ENCODE measurements around the gene GUCY2C.

GUCY2C gene

DNA sequence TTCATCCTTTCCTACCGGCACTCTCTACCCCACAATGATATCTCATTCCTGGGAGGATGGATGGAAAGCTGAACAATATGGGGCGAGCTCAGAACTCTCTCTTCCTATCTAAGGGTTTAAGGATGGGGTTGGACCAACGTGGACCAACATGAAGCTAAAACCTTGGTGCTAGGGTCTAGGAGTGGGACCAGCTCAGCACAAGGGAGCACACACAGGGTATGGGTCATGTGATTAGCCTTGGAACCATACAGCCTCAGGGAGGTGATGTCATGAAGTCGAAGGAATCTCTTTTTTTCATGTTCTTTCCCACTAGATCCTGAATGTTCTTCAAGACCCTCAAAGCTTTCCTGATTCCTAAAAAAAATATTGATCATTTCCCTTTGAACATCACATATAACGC lies 3.3 kb downstream of the GUCY2C start:
- H3K4me3 ChIP-seq (replicated peaks; ENCODE audit: insufficient read depth, low read length) = no peak overlapping the region
- TF ChIP-seq GABPA (IDR thresholded peaks at IDR 0.05; ENCODE audit: low read depth) = no peak
- no peak for TF ChIP-seq SPI1 (IDR thresholded peaks at IDR 0.05; ENCODE audit: borderline replicate concordance, low read depth)
- TF ChIP-seq, protein P1, sequence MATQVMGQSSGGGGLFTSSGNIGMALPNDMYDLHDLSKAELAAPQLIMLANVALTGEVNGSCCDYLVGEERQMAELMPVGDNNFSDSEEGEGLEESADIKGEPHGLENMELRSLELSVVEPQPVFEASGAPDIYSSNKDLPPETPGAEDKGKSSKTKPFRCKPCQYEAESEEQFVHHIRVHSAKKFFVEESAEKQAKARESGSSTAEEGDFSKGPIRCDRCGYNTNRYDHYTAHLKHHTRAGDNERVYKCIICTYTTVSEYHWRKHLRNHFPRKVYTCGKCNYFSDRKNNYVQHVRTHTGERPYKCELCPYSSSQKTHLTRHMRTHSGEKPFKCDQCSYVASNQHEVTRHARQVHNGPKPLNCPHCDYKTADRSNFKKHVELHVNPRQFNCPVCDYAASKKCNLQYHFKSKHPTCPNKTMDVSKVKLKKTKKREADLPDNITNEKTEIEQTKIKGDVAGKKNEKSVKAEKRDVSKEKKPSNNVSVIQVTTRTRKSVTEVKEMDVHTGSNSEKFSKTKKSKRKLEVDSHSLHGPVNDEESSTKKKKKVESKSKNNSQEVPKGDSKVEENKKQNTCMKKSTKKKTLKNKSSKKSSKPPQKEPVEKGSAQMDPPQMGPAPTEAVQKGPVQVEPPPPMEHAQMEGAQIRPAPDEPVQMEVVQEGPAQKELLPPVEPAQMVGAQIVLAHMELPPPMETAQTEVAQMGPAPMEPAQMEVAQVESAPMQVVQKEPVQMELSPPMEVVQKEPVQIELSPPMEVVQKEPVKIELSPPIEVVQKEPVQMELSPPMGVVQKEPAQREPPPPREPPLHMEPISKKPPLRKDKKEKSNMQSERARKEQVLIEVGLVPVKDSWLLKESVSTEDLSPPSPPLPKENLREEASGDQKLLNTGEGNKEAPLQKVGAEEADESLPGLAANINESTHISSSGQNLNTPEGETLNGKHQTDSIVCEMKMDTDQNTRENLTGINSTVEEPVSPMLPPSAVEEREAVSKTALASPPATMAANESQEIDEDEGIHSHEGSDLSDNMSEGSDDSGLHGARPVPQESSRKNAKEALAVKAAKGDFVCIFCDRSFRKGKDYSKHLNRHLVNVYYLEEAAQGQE (IDR thresholded peaks at IDR 0.05; ENCODE audit: insufficient replicate concordance, low read depth) = no peak

DNA sequence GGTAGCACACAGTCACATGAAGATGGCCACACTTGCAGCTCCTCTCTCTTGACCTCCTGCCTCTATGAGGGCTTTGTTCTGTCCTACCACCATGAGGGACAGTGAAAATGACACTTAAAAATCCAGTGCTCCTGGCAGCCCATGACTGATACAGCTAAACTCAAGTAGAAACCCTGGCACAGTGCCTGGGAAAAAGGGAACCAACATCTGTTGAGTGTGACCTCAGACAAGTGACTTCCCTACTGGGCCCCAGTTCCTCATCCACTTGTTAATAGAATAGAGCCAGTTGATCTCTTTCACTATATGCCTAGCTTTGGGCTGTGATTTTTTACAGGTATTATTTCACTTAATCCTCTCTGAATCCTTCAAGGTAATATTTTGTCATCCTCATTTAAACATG lies 4.8 kb downstream of the GUCY2C start:
- Histone ChIP-seq H3K27ac (replicated peaks) (no peak overlapping the region), H3K4me3 (replicated peaks; ENCODE audit: insufficient read depth, low read length) (no peak overlapping the region), H3K27me3 (ENCODE audit: insufficient read depth, poor library complexity, severe bottlenecking) (no peaks in the 10 kb centered on the region)
- DNase-seq (ENCODE audit: low read depth in 1 of 2, low spot score in 1 of 2) = peak; percentile 17 to 93
- peak; percentile 45; the same call in 1 of the 2 replicates for TF ChIP-seq POLR2AphosphoS5 (IDR thresholded peaks at IDR 0.05; ENCODE audit: low read depth)
- TF ChIP-seq, protein P2, sequence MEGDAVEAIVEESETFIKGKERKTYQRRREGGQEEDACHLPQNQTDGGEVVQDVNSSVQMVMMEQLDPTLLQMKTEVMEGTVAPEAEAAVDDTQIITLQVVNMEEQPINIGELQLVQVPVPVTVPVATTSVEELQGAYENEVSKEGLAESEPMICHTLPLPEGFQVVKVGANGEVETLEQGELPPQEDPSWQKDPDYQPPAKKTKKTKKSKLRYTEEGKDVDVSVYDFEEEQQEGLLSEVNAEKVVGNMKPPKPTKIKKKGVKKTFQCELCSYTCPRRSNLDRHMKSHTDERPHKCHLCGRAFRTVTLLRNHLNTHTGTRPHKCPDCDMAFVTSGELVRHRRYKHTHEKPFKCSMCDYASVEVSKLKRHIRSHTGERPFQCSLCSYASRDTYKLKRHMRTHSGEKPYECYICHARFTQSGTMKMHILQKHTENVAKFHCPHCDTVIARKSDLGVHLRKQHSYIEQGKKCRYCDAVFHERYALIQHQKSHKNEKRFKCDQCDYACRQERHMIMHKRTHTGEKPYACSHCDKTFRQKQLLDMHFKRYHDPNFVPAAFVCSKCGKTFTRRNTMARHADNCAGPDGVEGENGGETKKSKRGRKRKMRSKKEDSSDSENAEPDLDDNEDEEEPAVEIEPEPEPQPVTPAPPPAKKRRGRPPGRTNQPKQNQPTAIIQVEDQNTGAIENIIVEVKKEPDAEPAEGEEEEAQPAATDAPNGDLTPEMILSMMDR (IDR thresholded peaks at IDR 0.05; ENCODE audit: insufficient read depth, low read length) = no peak
- TF ChIP-seq GABPA (IDR thresholded peaks at IDR 0.05; ENCODE audit: low read depth) = no peak
- peak; percentile 98 for TF ChIP-seq SPI1 (IDR thresholded peaks at IDR 0.05; ENCODE audit: borderline replicate concordance, low read depth)
- TF ChIP-seq, protein P1 (IDR thresholded peaks at IDR 0.05; ENCODE audit: insufficient replicate concordance, low read depth) = no peak

More for the DNA sequence above, 3.3 kb downstream of the GUCY2C start:
- Histone ChIP-seq H3K27me3 (ENCODE audit: insufficient read depth, poor library complexity, severe bottlenecking) (no peaks in the 10 kb centered on the region), H3K27ac (replicated peaks) (no peak overlapping the region)
- no peak for DNase-seq (ENCODE audit: low read depth in 1 of 2, low spot score in 1 of 2)

DNA sequence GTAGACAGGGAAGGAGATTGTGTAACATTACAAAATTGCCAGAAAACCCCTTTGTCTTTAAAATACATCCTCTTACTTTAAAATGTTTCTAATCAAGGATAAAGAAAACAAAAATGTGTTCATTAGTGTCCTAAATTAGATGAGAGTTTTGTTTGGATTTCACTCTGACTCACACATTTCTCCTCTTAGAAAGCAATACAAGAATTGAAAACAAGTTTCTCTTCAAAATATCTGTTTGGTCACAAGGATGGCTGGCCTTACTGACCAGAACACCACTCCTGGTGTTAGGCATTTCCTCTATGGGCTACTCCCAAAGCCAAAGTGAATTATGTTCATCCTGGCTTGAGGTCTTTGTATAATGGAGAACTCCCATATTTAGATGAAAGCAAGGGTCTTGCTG lies 6.4 kb downstream of the GUCY2C start:
- DNase-seq (ENCODE audit: low read depth in 1 of 2, low spot score in 1 of 2) = no peak
- Histone ChIP-seq H3K27ac (replicated peaks) (no peak overlapping the region), H3K4me3 (replicated peaks; ENCODE audit: insufficient read depth, low read length) (no peak overlapping the region), H3K27me3 (ENCODE audit: insufficient read depth, poor library complexity, severe bottlenecking) (no peaks in the 10 kb centered on the region)
- no peak for TF ChIP-seq GABPA (IDR thresholded peaks at IDR 0.05; ENCODE audit: low read depth)
- TF ChIP-seq SPI1 (IDR thresholded peaks at IDR 0.05; ENCODE audit: borderline replicate concordance, low read depth) = no peak
- TF ChIP-seq, protein P2 (IDR thresholded peaks at IDR 0.05; ENCODE audit: insufficient read depth, low read length) = no peak
- no peak for TF ChIP-seq POLR2AphosphoS5 (IDR thresholded peaks at IDR 0.05; ENCODE audit: low read depth)
- TF ChIP-seq, protein P1 (IDR thresholded peaks at IDR 0.05; ENCODE audit: insufficient replicate concordance, low read depth) = no peak
